ENCODE measurements around the gene PTH2. TPM values are rescaled to one million over a fixed set of nuclear protein-coding genes. Genes with fewer than 3 reads are reported as not detected.
"Not testable (repeated sequence)": the region's sequence is repeated elsewhere in the genome, so short reads cannot be mapped to it uniquely, and the experiment has no call there.

Gene PTH2
- total RNA-seq = not detected
- long read RNA-seq = 0 reads

- DNase-seq (no peak), ATAC-seq (no peak)
- intact Hi-C loops (cut with DNase I) = no loop called here
Observed at GRCh38 chr19:49423071-49423984, at the start of gene PTH2. PTH2 (minus strand) TSS chr19:49423441; CDS start chr19:49423339, 102 bp downstream.

- intact Hi-C loops (cut with DNase I) = no loop called here
- ATAC-seq = no peak
- DNase-seq = no peak
Observed at GRCh38 chr19:49472936-49473335, 49.7 kb upstream of the PTH2 start.

- ATAC-seq (no peak), DNase-seq (no peak)
- intact Hi-C loops (cut with DNase I) = no loop called here
Observed at GRCh38 chr19:49470615-49470978, 47.4 kb upstream of the PTH2 start.

- intact Hi-C loops (cut with DNase I) = no loop called here
Observed at GRCh38 chr19:49469828-49470614, 46.8 kb upstream of the PTH2 start.

GRCh38 chr19:49468746-49469447 lies 45.7 kb upstream of the PTH2 start:
- ATAC-seq (peak; percentile 67 to 86), DNase-seq (peak; percentile 91)
- intact Hi-C loops (cut with DNase I) = no loop called here

More at GRCh38 chr19:49469828-49470614, 46.8 kb upstream of the PTH2 start:
- ATAC-seq = no peak
- DNase-seq = no peak

DNA sequence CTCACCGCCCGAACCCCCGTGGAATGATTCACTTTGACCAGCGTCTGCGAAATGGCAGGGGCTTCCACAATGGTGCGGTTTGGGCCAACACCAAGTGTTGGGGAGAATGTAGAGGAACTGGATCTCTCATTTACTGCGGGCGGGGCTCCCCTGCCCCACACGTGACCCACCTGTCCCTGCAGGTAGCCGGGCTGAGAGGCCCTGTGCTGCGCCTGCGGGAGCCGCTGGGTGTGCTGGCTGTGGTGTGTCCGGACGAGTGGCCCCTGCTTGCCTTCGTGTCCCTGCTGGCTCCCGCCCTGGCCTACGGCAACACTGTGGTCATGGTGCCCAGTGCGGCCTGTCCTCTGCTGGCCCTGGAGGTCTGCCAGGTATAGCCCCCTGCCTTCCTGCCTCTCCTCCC lies 45.0 kb upstream of the PTH2 start:
- intact Hi-C loops (cut with DNase I) = no loop called here
- DNase-seq = no peak
- no peak for ATAC-seq

DNA sequence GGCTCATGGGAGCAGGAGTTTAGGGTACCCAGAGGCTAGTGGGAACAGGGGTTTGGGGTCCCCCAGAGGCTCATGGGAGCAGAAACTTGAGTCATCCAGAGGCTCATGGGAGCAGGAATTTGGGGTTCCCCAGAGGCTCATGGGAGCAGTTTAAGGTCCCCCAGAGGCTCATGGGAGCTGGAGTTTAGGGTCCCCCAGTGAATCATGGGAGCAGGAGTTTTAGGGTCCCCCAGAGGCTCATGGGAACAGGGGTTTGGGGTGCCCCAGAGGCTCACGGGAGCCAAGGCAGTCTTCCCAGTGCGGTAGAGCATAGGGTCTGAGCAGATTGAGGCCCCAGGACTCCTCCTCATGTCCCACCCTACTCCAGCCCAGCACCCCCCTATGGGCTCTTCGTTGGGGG lies 42.1 kb upstream of the PTH2 start:
- intact Hi-C loops (cut with DNase I) = no loop called here
- ATAC-seq = no peak
- no peak for DNase-seq

- DNase-seq (no peak), ATAC-seq (no peak)
- intact Hi-C loops (cut with DNase I) = no loop called here
Observed at GRCh38 chr19:49463960-49464740, 40.9 kb upstream of the PTH2 start.

DNA sequence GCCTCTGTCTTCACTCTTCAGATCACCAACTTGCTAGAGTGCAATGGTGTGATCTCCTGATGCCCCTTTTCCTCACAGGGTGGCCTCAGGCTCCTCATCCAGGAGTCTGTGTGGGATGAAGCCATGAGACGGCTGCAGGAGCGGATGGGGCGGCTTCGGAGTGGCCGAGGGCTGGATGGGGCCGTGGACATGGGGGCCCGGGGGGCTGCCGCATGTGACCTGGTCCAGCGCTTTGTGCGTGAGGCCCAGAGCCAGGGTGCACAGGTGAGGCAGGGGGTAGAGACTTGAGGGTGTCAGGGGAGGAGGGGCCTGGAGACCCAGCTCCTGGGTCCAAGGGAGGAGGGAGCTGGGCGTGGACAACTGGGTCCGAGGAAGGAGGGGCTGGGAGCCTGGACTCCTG lies 39.3 kb upstream of the PTH2 start:
- intact Hi-C loops (cut with DNase I) = no loop called here
- no peak for DNase-seq
- no peak for ATAC-seq

GRCh38 chr19:49461656-49462055 lies 38.4 kb upstream of the PTH2 start:
- intact Hi-C loops (cut with DNase I) = no loop called here
- DNase-seq (no peak), ATAC-seq (no peak)

DNA sequence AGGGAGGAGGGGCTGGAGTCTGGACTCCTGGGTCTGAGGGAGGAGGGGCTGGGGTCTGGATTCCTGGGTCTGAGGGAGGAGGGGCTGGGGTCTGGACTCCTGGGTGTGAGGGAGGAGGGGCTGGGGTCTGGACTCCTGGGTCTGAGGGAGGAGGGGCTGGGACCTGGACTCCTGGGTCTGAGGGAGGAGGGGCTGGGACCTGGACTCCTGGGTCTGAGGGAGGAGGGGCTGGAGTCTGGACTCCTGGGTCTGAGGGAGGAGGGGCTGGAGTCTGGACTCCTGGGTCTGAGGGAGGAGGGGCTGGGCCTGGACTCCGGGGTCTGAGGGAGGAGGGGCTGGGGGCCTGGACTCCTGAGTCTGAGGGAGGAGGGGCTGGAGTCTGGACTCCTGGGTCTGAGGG lies 37.9 kb upstream of the PTH2 start:
- intact Hi-C loops (cut with DNase I); DNase-seq; ATAC-seq: not testable (repeated sequence)

DNA sequence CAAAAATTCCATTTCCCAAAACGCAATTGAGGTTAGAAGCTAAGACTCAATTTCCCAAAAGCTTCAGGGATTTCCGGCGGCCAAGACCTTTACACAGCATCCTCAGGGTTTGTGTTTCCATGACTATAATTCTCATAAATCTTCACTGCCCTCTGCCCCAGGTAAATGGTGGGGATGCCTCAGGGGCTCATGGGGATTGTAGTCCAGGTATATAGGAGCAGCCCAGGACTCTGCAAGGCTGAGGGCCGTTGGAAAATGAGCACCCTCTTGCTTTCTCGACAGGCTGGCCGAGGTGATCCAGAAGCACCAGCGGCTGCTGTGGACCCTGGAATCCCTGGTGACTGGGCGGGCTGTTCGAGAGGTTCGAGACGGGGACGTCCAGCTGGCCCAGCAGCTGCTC lies 36.1 kb upstream of the PTH2 start:
- ATAC-seq (no peak), DNase-seq (no peak)
- intact Hi-C loops (cut with DNase I) = no loop called here

GRCh38 chr19:49458567-49458903 lies 35.3 kb upstream of the PTH2 start:
- intact Hi-C loops (cut with DNase I) = no loop called here
- ATAC-seq (no peak), DNase-seq (no peak)

DNA sequence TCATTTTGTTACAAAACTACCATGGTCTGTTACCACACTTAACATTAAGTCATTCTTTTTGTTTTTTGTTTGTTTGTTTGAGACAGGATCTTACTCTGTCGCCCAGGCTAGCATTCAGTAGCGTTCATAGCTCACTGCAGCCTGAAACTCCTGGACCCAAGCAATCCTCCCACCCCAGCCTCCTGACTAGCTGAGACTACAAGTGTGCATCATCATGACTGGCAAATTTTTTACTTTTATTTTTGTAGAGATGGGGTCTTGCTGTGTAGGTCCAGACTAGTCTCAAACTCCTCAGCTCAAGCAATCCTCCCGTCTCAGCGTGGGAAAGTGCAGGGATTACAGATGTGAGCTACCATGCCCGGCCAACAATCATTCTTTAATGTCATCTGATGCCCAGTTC lies 33.1 kb upstream of the PTH2 start:
- ATAC-seq (no peak), DNase-seq (no peak)
- intact Hi-C loops (cut with DNase I) = no loop called here

DNA sequence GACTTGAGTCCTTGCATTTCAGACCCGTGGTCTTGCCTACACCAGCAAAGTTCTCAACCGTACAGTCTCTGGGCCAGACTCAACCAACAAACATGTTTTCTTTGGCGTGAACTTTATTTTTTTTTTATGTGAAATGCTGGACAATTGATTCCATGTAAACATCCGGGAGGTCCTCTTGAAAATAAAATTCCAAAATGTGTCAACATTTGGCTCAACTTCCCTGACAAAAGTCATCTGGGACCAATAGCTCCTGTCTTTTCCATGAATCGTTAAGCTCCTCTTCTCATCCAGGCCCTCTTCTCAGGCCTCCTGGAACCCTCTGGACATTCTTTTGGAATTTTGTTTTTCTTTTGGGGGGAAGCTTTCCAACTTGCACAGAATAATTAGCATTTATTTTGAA lies 32.5 kb upstream of the PTH2 start:
- ATAC-seq (no peak), DNase-seq (no peak)
- intact Hi-C loops (cut with DNase I) = no loop called here

- intact Hi-C loops (cut with DNase I) = no loop called here
- ATAC-seq = no peak
- DNase-seq = no peak
Observed at GRCh38 chr19:49453757-49454240, 30.6 kb upstream of the PTH2 start.

- DNase-seq (peak; percentile 98), ATAC-seq (peak; percentile 94)
- intact Hi-C loops (cut with DNase I) = no loop called here
Observed at GRCh38 chr19:49453013-49453756, 29.9 kb upstream of the PTH2 start, which contains the start of gene ALDH16A1. ALDH16A1 (plus strand) TSS chr19:49453225; CDS start chr19:49453332, 107 bp downstream.
